ENCODE results near the gene RPS27L. TPM values are rescaled to one million over a fixed set of nuclear protein-coding genes. Genes with fewer than 3 reads are reported as not detected.
"Not testable (repeated sequence)": the region's sequence is repeated elsewhere in the genome, so short reads cannot be mapped to it uniquely, and the experiment has no call there.

The RPS27L gene
- total and polyA plus RNA-seq, 2 experiments from 2014 or later = 85.9 to 1,011 TPM

- TF ChIP-seq REST (IDR thresholded peaks at IDR 0.05; ENCODE audit: unreplicated experiment) = no peak
- no peak for TF ChIP-seq POLR2AphosphoS5 (IDR thresholded peaks at IDR 0.05; ENCODE audit: low read depth)
- no peak for TF ChIP-seq ZNF114 (CRISPR knock-in tag; IDR thresholded peaks at IDR 0.05)
- no peak for TF ChIP-seq ZNF331 (CRISPR knock-in tag; IDR thresholded peaks at IDR 0.05; ENCODE audit: low read depth)
- no peak for TF ChIP-seq CREB1 (CRISPR knock-in tag; IDR thresholded peaks at IDR 0.05; ENCODE audit: low read depth)
- TF ChIP-seq, protein P1, sequence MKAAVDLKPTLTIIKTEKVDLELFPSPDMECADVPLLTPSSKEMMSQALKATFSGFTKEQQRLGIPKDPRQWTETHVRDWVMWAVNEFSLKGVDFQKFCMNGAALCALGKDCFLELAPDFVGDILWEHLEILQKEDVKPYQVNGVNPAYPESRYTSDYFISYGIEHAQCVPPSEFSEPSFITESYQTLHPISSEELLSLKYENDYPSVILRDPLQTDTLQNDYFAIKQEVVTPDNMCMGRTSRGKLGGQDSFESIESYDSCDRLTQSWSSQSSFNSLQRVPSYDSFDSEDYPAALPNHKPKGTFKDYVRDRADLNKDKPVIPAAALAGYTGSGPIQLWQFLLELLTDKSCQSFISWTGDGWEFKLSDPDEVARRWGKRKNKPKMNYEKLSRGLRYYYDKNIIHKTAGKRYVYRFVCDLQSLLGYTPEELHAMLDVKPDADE (IDR thresholded peaks at IDR 0.05) = no peak
- TF ChIP-seq JUNB (IDR thresholded peaks at IDR 0.05; ENCODE audit: unreplicated experiment) = no peak
- no peak for TF ChIP-seq STAT1 (IDR thresholded peaks at IDR 0.05; ENCODE audit: unreplicated experiment)
- TF ChIP-seq EZH2phosphoT487 (IDR thresholded peaks at IDR 0.05; ENCODE audit: unreplicated experiment) = no peak
- no peak for TF ChIP-seq NANOG (IDR thresholded peaks at IDR 0.05; ENCODE audit: borderline replicate concordance)
Measured at GRCh38 chr15:63107895-63108546, 49.3 kb downstream of the RPS27L start (continued).

DNA sequence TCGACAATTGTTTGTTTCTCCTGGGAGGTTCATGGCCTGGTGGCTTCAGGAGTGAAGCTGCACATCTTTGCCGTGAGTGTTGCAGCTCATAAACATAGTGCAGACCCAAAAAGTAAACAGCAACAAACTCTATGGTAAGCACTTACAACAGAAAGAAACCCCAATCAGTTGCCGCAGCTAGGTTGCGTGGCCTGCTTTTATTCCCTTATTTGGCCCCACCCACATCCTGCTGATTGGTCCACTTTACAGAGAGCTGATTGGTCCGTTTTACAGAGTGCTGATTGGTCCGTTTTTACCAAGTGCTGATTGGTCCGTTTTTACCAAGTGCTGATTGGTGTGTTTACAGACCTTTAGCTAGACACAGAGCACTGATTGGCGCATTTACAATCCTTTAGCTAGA, 51.9 kb downstream of the RPS27L start:
- not testable (repeated sequence) for H4K20me1 ChIP-seq (replicated peaks; ENCODE audit: insufficient read depth); H3K79me2 ChIP-seq (replicated peaks; ENCODE audit: insufficient read depth); H3K4me1 Mint-ChIP-seq; H3K9me2 ChIP-seq (ENCODE audit: insufficient read depth); H2AFZ ChIP-seq; H3K36me3 ChIP-seq (ENCODE audit: insufficient read depth); H3K36me3 Mint-ChIP-seq (ENCODE audit: low read depth); H3K27me3 ChIP-seq (ENCODE audit: insufficient read depth); H3K27ac Mint-ChIP-seq; H3K4me2 ChIP-seq; H3K27me3 Mint-ChIP-seq (ENCODE audit: insufficient read depth, low read depth, poor library complexity); H3K4me3 ChIP-seq; H3K4me3 Mint-ChIP-seq; DNase-seq (ENCODE audit: low spot score); H3K27ac ChIP-seq (ENCODE audit: low read depth); ATAC-seq; H3K4me1 ChIP-seq (ENCODE audit: insufficient read depth); H3F3A ChIP-seq (replicated peaks; ENCODE audit: low read depth)
- peaks cover 11% of the 10 kb centered on the region for H3K9me3 Mint-ChIP-seq

GRCh38 chr15:63104727-63105126, 52.5 kb downstream of the RPS27L start:
- H3K27me3 ChIP-seq (ENCODE audit: insufficient read depth) = no peaks in the 10 kb centered on the region
- H3K36me3 Mint-ChIP-seq (ENCODE audit: low read depth) = peaks cover 5% of the 10 kb centered on the region; the same call in 2 of the 3 replicates
- H4K20me1 ChIP-seq (replicated peaks; ENCODE audit: insufficient read depth) = no peaks in the 10 kb centered on the region
- H3K4me3 ChIP-seq = no peak overlapping the region
- H2AFZ ChIP-seq = no peak overlapping the region
- H3K27me3 Mint-ChIP-seq (ENCODE audit: insufficient read depth, low read depth, poor library complexity) = no peaks in the 10 kb centered on the region
- no peaks in the 10 kb centered on the region for H3K79me2 ChIP-seq (replicated peaks; ENCODE audit: insufficient read depth)
- no peak overlapping the region for H3K27ac ChIP-seq (ENCODE audit: low read depth)
- ATAC-seq = no peak
- H3K36me3 ChIP-seq (ENCODE audit: insufficient read depth) = no peaks in the 10 kb centered on the region
- peaks cover 15% of the 10 kb centered on the region for H3K9me3 Mint-ChIP-seq
- no peak overlapping the region for H3K4me2 ChIP-seq
- H3K4me1 Mint-ChIP-seq = no peaks in the 10 kb centered on the region
- H3K4me1 ChIP-seq (ENCODE audit: insufficient read depth) = no peaks in the 10 kb centered on the region
- no peaks in the 10 kb centered on the region for H3F3A ChIP-seq (replicated peaks; ENCODE audit: low read depth)
- no peak overlapping the region for H3K27ac Mint-ChIP-seq
- DNase-seq (ENCODE audit: low spot score) = no peak
- no peak overlapping the region for H3K4me3 Mint-ChIP-seq
- H3K9me2 ChIP-seq (ENCODE audit: insufficient read depth) = no peaks in the 10 kb centered on the region
- TF ChIP-seq, protein P1 (IDR thresholded peaks at IDR 0.05) = no peak
- no peak for TF ChIP-seq REST (IDR thresholded peaks at IDR 0.05; ENCODE audit: unreplicated experiment)
- no peak for TF ChIP-seq NANOG (IDR thresholded peaks at IDR 0.05; ENCODE audit: borderline replicate concordance)
- TF ChIP-seq, protein P2, sequence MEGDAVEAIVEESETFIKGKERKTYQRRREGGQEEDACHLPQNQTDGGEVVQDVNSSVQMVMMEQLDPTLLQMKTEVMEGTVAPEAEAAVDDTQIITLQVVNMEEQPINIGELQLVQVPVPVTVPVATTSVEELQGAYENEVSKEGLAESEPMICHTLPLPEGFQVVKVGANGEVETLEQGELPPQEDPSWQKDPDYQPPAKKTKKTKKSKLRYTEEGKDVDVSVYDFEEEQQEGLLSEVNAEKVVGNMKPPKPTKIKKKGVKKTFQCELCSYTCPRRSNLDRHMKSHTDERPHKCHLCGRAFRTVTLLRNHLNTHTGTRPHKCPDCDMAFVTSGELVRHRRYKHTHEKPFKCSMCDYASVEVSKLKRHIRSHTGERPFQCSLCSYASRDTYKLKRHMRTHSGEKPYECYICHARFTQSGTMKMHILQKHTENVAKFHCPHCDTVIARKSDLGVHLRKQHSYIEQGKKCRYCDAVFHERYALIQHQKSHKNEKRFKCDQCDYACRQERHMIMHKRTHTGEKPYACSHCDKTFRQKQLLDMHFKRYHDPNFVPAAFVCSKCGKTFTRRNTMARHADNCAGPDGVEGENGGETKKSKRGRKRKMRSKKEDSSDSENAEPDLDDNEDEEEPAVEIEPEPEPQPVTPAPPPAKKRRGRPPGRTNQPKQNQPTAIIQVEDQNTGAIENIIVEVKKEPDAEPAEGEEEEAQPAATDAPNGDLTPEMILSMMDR (conservative IDR thresholded peaks at IDR 0.05; ENCODE audit: low read depth in 2 of 2) = no peak

All from GM23338 (cell line).